H9 (cell line): ENCODE results near the gene KRTAP12-2. TPM values are rescaled to one million over a fixed set of nuclear protein-coding genes. Genes with fewer than 3 reads are reported as not detected.

Source experiments
- DNase-seq: peaks from one replicate; pipeline ENCODE4 v3.0.0-alpha.2; 2017
- H2AFZ ChIP-seq: one replicate; pipeline ENCODE4 v1.6.1; 2013; ENCODE audit warnings: mild to moderate bottlenecking, low read length, control low read depth, moderate library complexity
- H2AK5ac ChIP-seq: 2 replicates; pipeline ENCODE4 v1.6.1; 2013; ENCODE audit warnings: low read length, control low read depth, mixed read lengths; ENCODE audit not compliant: insufficient read length
- H2BK120ac ChIP-seq: one replicate; pipeline ENCODE4 v1.6.1; 2013; ENCODE audit warnings: low read depth, mild to moderate bottlenecking, low read length, control low read depth, inconsistent platforms; ENCODE audit not compliant: poor library complexity, severe bottlenecking
- H2BK12ac ChIP-seq: 2 replicates; pipeline ENCODE4 v1.6.1; 2013; ENCODE audit warnings: low read length, control low read depth, mixed read lengths, low read depth; ENCODE audit not compliant: insufficient read length
- H2BK15ac ChIP-seq: 2 replicates; pipeline ENCODE4 v1.6.1; 2013; ENCODE audit warnings: low read depth, low read length, control low read depth
- H2BK20ac ChIP-seq: one replicate; pipeline ENCODE4 v1.6.1; 2013; ENCODE audit warnings: low read depth, mild to moderate bottlenecking, low read length, control low read depth, inconsistent platforms; ENCODE audit not compliant: poor library complexity, severe bottlenecking
- H2BK5ac ChIP-seq: 2 replicates; pipeline ENCODE4 v1.6.1; 2013; ENCODE audit warnings: low read length, control low read depth, mixed read lengths; ENCODE audit not compliant: insufficient read length
- H3K14ac ChIP-seq: 2 replicates; pipeline ENCODE4 v1.6.1; 2013; ENCODE audit warnings: low read length, control low read depth; ENCODE audit not compliant: insufficient read depth
- H3K18ac ChIP-seq: 2 replicates; pipeline ENCODE4 v1.6.1; 2013; ENCODE audit warnings: low read depth, mild to moderate bottlenecking, mixed read lengths, low read length, control low read depth; ENCODE audit not compliant: insufficient read length
- H3K23ac ChIP-seq: 2 replicates; pipeline ENCODE4 v1.6.1; 2013; ENCODE audit warnings: low read length, control low read depth, mixed read lengths, low read depth; ENCODE audit not compliant: insufficient read length
- H3K23me2 ChIP-seq: 2 replicates; pipeline ENCODE4 v1.6.1; 2013; ENCODE audit warnings: low read depth, mild to moderate bottlenecking, mixed read lengths, low read length, control low read depth; ENCODE audit not compliant: insufficient read length, poor library complexity, severe bottlenecking
- H3K27ac ChIP-seq: 2 replicates; pipeline ENCODE4 v1.5.1; 2013; ENCODE audit warnings: low read length, control low read depth, mixed read lengths, low read depth; ENCODE audit not compliant: insufficient read length
- H3K27me3 ChIP-seq: 2 replicates; pipeline ENCODE4 v1.6.1; 2013; ENCODE audit warnings: low read length, control low read depth, inconsistent platforms; ENCODE audit not compliant: insufficient read depth
- H3K4ac ChIP-seq: 2 replicates; pipeline ENCODE4 v1.6.1; 2013; ENCODE audit warnings: low read depth, mild to moderate bottlenecking, control low read depth, inconsistent platforms, low read length, moderate library complexity
- H3K4me1 ChIP-seq: 2 replicates; pipeline ENCODE4 v1.6.1; 2013; ENCODE audit warnings: low read length, control low read depth, inconsistent platforms; ENCODE audit not compliant: insufficient read depth
- H3K4me2 ChIP-seq: 2 replicates; pipeline ENCODE4 v1.6.1; 2013; ENCODE audit warnings: low read length, control low read depth, mixed read lengths; ENCODE audit not compliant: insufficient read length, insufficient read depth
- H3K56ac ChIP-seq: 2 replicates; pipeline ENCODE4 v1.6.1; 2013; ENCODE audit warnings: low read depth, mild to moderate bottlenecking, mixed read lengths, low read length, control low read depth; ENCODE audit not compliant: insufficient read length
- H3K79me1 ChIP-seq: 2 replicates; pipeline ENCODE4 v1.6.1; 2013; ENCODE audit warnings: low read depth, mild to moderate bottlenecking, moderate library complexity, low read length, control low read depth, inconsistent platforms; ENCODE audit not compliant: insufficient read depth, poor library complexity, severe bottlenecking
- H3K79me2 ChIP-seq: 2 replicates; pipeline ENCODE4 v1.6.1; 2013; ENCODE audit warnings: low read length, control low read depth, inconsistent platforms; ENCODE audit not compliant: insufficient read depth
- H3K9ac ChIP-seq: 2 replicates; pipeline ENCODE4 v1.6.1; 2013; ENCODE audit warnings: low read length, control low read depth, mixed read lengths; ENCODE audit not compliant: insufficient read length; ENCODE audit errors: extremely low read depth
- H3K9me3 ChIP-seq: one replicate; pipeline ENCODE4 v1.6.1; 2013; ENCODE audit warnings: low read depth, low read length, inconsistent platforms; ENCODE audit not compliant: control insufficient read depth
- H3T11ph ChIP-seq: one replicate; pipeline ENCODE4 v1.6.1; 2013; ENCODE audit warnings: mild to moderate bottlenecking, low read length, control low read depth, inconsistent platforms
- H4K20me1 ChIP-seq: one replicate; pipeline ENCODE4 v1.6.1; 2013; ENCODE audit not compliant: control insufficient read depth, insufficient read length, insufficient read depth
- H4K5ac ChIP-seq: 2 replicates; pipeline ENCODE4 v1.6.1; 2013; ENCODE audit warnings: low read depth, mild to moderate bottlenecking, mixed read lengths, low read length, control low read depth; ENCODE audit not compliant: insufficient read length
- H4K8ac ChIP-seq: replicated peaks from 2 replicates; pipeline ENCODE4 v1.6.1; 2013; ENCODE audit warnings: low read length, control low read depth, mixed read lengths, low read depth; ENCODE audit not compliant: insufficient read length
- H4K91ac ChIP-seq: 2 replicates; pipeline ENCODE4 v1.6.1; 2013; ENCODE audit warnings: low read depth, mild to moderate bottlenecking, moderate library complexity, mixed read lengths, low read length, control low read depth; ENCODE audit not compliant: insufficient read length
- H3K27ac Mint-ChIP-seq, 3 experiments: 2 replicates in 2 of 3; 3 replicates in 1 of 3; pipeline ENCODE4 v1.8.0; 2020 to 2021; ENCODE audit warnings: mixed read lengths in 3 of 3, mild to moderate bottlenecking in 1 of 3, moderate library complexity in 1 of 3
- H3K27me3 Mint-ChIP-seq: 2 replicates; pipeline ENCODE4 v1.8.0; 2021; ENCODE audit warnings: low read depth, mild to moderate bottlenecking, moderate library complexity, mixed read lengths
- H3K36me3 Mint-ChIP-seq, 3 experiments: 2 replicates in 2 of 3; 3 replicates in 1 of 3; pipeline ENCODE4 v1.8.0; 2020 to 2021; ENCODE audit warnings: low read depth in 3 of 3, mixed read lengths in 3 of 3; ENCODE audit not compliant: insufficient read depth in 1 of 3
- H3K4me1 Mint-ChIP-seq, 2 experiments: 2 replicates each; pipeline ENCODE4 v1.8.0; 2020; ENCODE audit warnings: mixed read lengths in 2 of 2
- H3K4me3 Mint-ChIP-seq, 2 experiments: 2 replicates in 1 of 2; 3 replicates in 1 of 2; pipeline ENCODE4 v1.8.0; 2020 to 2021; ENCODE audit warnings: mild to moderate bottlenecking in 2 of 2, mixed read lengths in 2 of 2, moderate library complexity in 1 of 2
- H3K9me3 Mint-ChIP-seq, 2 experiments: 2 replicates in 1 of 2; 3 replicates in 1 of 2; pipeline ENCODE4 v1.8.0; 2020; ENCODE audit warnings: mild to moderate bottlenecking in 2 of 2, mixed read lengths in 2 of 2, moderate library complexity in 1 of 2
- CTCF ChIP-seq: fragments of 200-600 bp; sonication (generic); conservative IDR thresholded peaks from 3 replicates; pipeline ENCODE4 v1.8.0; 2021; ENCODE audit warnings: antibody characterized with exemption, mild to moderate bottlenecking
- WGBS: extraction: QIAGEN DNeasy Blood & Tissue Kit; methylation state at CpG from one replicate; pipeline ENCODE4 v1.1.7; 2013; ENCODE audit warnings: missing lambda C conversion rate, low lambda C conversion rate, mixed read lengths; ENCODE audit not compliant: insufficient read length; ENCODE audit errors: extremely low coverage; 5-methylcytosine and 5-hydroxymethylcytosine counted together
- total RNA-seq: library from RNA; stranded (reverse); gene quantifications from 2 replicates; pipeline ENCODE4 v1.2.1, GENCODE V29; 2021

Gene KRTAP12-2
- total RNA-seq, 1 experiment from 2014 or later, result not detected

GRCh38 chr21:44681152-44681551 is 14.4 kb upstream of the KRTAP12-2 start:
- H2AFZ ChIP-seq, result no peak overlapping the region
- Mint-ChIP-seq H3K4me1 (peaks cover 12 to 18% of the 10 kb centered on the region in 2 experiments), H3K9me3 (peaks cover 0 to 4% of the 10 kb centered on the region in 2 experiments; a peak in 2 of 5 replicates), H3K4me3 (no peak overlapping the region; a peak in 1 of 5 replicates), H3K27ac (no peak overlapping the region; a peak in 1 of 7 replicates), H3K36me3 (no peaks in the 10 kb centered on the region), H3K27me3 (peaks cover 35% of the 10 kb centered on the region)
- no peak overlapping the region for H3K9ac ChIP-seq
- WGBS, result no CpG with 5 or more reads among the region's 11 CpGs
- H3K4me1 ChIP-seq, result no peaks in the 10 kb centered on the region; the same call in 1 of the 2 replicates
- no peak overlapping the region for H3T11ph ChIP-seq
- H2AK5ac ChIP-seq, result no peak overlapping the region
- H2BK15ac ChIP-seq, result no peak overlapping the region
- H2BK5ac ChIP-seq, result no peak overlapping the region
- H3K79me1 ChIP-seq, result no peaks in the 10 kb centered on the region
- no peak overlapping the region for H2BK12ac ChIP-seq
- H4K20me1 ChIP-seq, result no peaks in the 10 kb centered on the region
- no peak overlapping the region for H2BK20ac ChIP-seq
- H4K8ac ChIP-seq, result no peak overlapping the region
- no peak overlapping the region for H3K27ac ChIP-seq
- no peak overlapping the region for H4K91ac ChIP-seq
- H3K23me2 ChIP-seq, result no peaks in the 10 kb centered on the region
- no peak overlapping the region for H3K4ac ChIP-seq
- H3K79me2 ChIP-seq, result no peaks in the 10 kb centered on the region
- no peak overlapping the region for H3K18ac ChIP-seq
- H3K14ac ChIP-seq, result no peak overlapping the region
- DNase-seq, result no peak
- no peak overlapping the region for H4K5ac ChIP-seq
- H3K56ac ChIP-seq, result no peak overlapping the region
- H3K27me3 ChIP-seq, result no peaks in the 10 kb centered on the region
- no peaks in the 10 kb centered on the region for H3K9me3 ChIP-seq
- H2BK120ac ChIP-seq, result no peak overlapping the region
- H3K23ac ChIP-seq, result no peak overlapping the region
- TF ChIP-seq CTCF, result no peak
- no peak overlapping the region for H3K4me2 ChIP-seq
